ENCODE results near the gene HEBP1. TPM values are rescaled to one million over a fixed set of nuclear protein-coding genes. Genes with fewer than 3 reads are reported as not detected.

Gene HEBP1
- total RNA-seq, 6 experiments from 2014 or later, result 45.8 to 100 (median 68.9) TPM

- TF ChIP-seq POLR2A (IDR thresholded peaks at IDR 0.05), result no peak
- no peak for TF ChIP-seq CTCF (IDR thresholded peaks at IDR 0.05)
- no peaks in the 10 kb centered on the region for H3K36me3 ChIP-seq
- H3K4me1 ChIP-seq, result no peaks in the 10 kb centered on the region
- intact Hi-C loops (cut with DNase I), result no loop called here
- WGBS (ENCODE audit: insufficient coverage, low coverage, low lambda C conversion rate, missing lambda C conversion rate), result 88% methylated on average over 2 of the region's 2 CpGs
- no peaks in the 10 kb centered on the region for H3K27me3 ChIP-seq
- DNase-seq, result no peak
- no peak for ATAC-seq
- H3K9me3 ChIP-seq, result no peaks in the 10 kb centered on the region
- no peak overlapping the region for H3K27ac ChIP-seq
- no peak overlapping the region for H3K4me3 ChIP-seq
Measured at GRCh38 chr12:12930633-12931219, 69.3 kb downstream of the HEBP1 start.

GRCh38 chr12:12929696-12930095, 70.4 kb downstream of the HEBP1 start:
- Histone ChIP-seq H3K4me1 (no peaks in the 10 kb centered on the region), H3K27me3 (no peaks in the 10 kb centered on the region), H3K27ac (no peak overlapping the region), H3K36me3 (no peaks in the 10 kb centered on the region), H3K4me3 (no peak overlapping the region), H3K9me3 (no peaks in the 10 kb centered on the region)
- 94% methylated on average over 6 of the region's 6 CpGs for WGBS (ENCODE audit: insufficient coverage, low coverage, low lambda C conversion rate, missing lambda C conversion rate)
- intact Hi-C loops (cut with DNase I), result no loop called here
- no peak for DNase-seq
- TF ChIP-seq CTCF (IDR thresholded peaks at IDR 0.05) (no peak), POLR2A (IDR thresholded peaks at IDR 0.05) (no peak)
- no peak for ATAC-seq

- DNase-seq (peak; percentile 85 to 95 (median 93)), ATAC-seq (peak; percentile 96 to 98 (median 98))
- 15% methylated on average over 19 of the region's 27 CpGs for WGBS (ENCODE audit: insufficient coverage, low coverage, low lambda C conversion rate, missing lambda C conversion rate)
- H3K27ac ChIP-seq, result peak overlapping the region in 2 of 3 donors; percentile 7 to 67
- peak; percentile 86 for TF ChIP-seq POLR2A (IDR thresholded peaks at IDR 0.05)
- no peak for TF ChIP-seq CTCF (IDR thresholded peaks at IDR 0.05)
- intact Hi-C loops (cut with DNase I), result no loop called here
- no peaks in the 10 kb centered on the region for H3K36me3 ChIP-seq
- no peaks in the 10 kb centered on the region for H3K27me3 ChIP-seq
- no peaks in the 10 kb centered on the region for H3K9me3 ChIP-seq
- H3K4me1 ChIP-seq, result no peaks in the 10 kb centered on the region
- peak overlapping the region; percentile 14 to 47 (median 40) for H3K4me3 ChIP-seq
Measured at GRCh38 chr12:12927211-12928079, 72.6 kb downstream of the HEBP1 start.

- no peak overlapping the region for H3K4me3 ChIP-seq
- ATAC-seq, result no peak
- no peaks in the 10 kb centered on the region for H3K9me3 ChIP-seq
Measured at GRCh38 chr12:12926571-12927071, 73.4 kb downstream of the HEBP1 start.

More at GRCh38 chr12:12926571-12927071, 73.4 kb downstream of the HEBP1 start:
- H3K4me1 ChIP-seq, result no peaks in the 10 kb centered on the region
- WGBS (ENCODE audit: insufficient coverage, low coverage, low lambda C conversion rate, missing lambda C conversion rate), result 89% methylated on average over 10 of the region's 18 CpGs
- no peaks in the 10 kb centered on the region for H3K27me3 ChIP-seq
- intact Hi-C loops (cut with DNase I), result no loop called here
- no peak for DNase-seq
- H3K27ac ChIP-seq, result no peak overlapping the region
- TF ChIP-seq CTCF (IDR thresholded peaks at IDR 0.05), result no peak
- TF ChIP-seq POLR2A (IDR thresholded peaks at IDR 0.05), result no peak
- H3K36me3 ChIP-seq, result no peaks in the 10 kb centered on the region
